HG02885 (cell line): Measurements from ENCODE around the gene RPUSD3.
A peak's percentile ranks its signal among the peaks of the same experiment; 100 is the strongest.
"Not testable (repeated sequence)": the region's sequence is repeated elsewhere in the genome, so short reads cannot be mapped to it uniquely, and the experiment has no call there.

ENCODE experiments used
- ATAC-seq: cut with Tn5 transposase; IDR thresholded peaks from one replicate; pipeline ENCODE4 v1.9.1; 2021; ENCODE audit warnings: mild to moderate bottlenecking; ENCODE audit not compliant: unreplicated experiment, poor library complexity

Gene RPUSD3, protein sequence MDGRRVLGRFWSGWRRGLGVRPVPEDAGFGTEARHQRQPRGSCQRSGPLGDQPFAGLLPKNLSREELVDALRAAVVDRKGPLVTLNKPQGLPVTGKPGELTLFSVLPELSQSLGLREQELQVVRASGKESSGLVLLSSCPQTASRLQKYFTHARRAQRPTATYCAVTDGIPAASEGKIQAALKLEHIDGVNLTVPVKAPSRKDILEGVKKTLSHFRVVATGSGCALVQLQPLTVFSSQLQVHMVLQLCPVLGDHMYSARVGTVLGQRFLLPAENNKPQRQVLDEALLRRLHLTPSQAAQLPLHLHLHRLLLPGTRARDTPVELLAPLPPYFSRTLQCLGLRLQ

DNA sequence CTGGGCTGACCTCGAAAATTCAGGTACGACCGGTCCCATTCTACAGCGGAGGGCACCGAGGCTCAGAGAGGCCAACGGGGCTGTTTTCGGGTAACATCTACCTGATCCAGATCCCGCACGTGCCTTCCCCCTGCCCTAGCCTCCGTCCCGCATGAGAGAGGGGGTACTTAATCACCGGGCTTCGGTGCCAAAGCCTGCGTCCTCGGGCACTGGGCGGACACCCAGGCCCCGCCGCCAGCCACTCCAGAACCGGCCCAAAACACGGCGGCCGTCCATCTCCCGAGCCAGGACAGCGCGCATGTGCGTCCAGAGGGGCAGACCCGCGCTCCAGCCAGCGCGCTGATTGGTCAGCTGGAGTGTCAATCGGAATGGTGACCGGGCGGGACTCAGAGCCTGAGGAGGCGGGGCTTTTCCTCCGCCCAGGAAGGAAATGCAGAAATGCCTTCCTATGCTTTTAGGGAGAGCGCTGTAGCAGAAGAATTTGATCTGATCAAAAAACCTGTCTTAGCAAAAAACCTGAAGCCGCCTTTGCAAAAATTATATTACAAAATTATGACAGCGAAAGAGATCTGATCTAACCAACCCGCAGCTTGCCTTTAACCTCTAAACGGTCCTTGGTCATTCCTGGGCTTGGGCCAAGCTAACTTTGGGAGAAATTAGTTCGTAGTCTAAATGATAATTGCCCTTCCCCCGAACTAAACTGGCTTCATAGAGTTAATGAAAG is at the start of gene RPUSD3:
Gene RPUSD3, minus strand, starts transcription at position 294 of the 724 bp plus-strand sequence. Its CDS starts 18 bp downstream, at position 276.
- peak; percentile 99 for ATAC-seq

DNA sequence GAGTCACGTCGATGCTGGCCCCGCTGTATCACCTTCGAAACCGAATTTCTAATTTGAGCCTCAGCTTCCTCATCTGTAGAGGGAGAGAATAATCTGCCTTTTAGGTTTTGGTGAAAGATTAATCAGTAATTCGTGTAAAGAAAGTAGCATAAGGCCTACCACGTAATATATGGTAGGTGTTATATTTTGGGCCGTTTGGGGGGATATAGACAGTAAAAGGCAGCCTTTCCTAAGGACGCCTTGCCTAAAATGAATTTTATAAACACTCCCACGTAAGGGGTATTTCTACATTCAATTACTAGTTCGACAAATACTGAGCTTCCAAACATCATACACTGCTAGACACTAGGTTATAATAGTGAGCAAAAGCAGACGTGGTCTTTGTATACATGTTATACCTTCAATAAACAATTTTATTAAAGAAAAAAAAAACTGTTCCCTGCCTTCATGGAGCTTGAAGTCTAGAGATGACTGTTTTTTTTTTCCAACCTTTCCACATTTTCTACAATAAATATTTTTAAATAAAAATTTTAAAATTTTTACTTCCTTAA is 47.3 kb upstream of the RPUSD3 start:
- ATAC-seq: no peak

DNA sequence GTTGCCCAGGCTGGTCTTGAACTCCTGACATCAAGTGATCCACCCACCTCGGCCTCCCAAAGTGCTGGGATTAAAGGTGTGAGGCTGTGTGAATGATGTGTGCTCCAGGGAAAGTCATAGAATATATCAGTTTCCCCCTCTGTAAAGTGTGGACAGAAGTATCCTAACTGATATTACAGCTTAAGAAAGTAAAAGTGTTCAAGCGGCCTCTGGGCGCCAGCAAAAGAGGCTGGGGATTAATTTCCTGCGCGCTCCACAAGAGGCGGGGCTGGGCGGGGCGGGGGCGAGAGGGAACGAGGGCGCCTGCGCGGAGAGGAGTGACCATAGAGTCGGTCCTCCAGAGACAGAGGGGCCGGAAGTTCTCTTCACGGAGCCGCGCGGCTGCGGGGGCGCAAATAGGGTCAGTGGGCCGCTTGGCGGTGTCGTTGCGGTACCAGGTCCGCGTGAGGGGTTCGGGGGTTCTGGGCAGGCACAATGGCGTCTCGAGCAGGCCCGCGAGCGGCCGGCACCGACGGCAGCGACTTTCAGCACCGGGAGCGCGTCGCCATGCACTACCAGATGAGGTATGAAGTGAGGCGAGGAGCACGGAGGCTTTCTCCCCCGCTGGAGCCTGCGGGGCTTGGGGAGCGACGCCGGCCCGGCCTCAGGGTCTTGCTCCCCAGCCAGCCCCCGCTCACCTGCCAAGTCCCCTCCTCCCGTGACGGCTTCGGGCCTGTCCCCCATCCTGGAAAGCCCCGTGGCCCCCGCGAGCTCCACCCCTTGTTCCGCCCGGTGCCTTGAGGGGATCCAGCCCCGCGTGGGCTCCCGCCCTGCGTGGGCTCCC is 46.7 kb upstream of the RPUSD3 start, which contains the start of gene JAGN1:
Gene JAGN1, plus strand, starts transcription at position 362 of the 823 bp plus-strand sequence. Its CDS starts 113 bp downstream, at position 475.
- peak; percentile 88 for ATAC-seq

DNA sequence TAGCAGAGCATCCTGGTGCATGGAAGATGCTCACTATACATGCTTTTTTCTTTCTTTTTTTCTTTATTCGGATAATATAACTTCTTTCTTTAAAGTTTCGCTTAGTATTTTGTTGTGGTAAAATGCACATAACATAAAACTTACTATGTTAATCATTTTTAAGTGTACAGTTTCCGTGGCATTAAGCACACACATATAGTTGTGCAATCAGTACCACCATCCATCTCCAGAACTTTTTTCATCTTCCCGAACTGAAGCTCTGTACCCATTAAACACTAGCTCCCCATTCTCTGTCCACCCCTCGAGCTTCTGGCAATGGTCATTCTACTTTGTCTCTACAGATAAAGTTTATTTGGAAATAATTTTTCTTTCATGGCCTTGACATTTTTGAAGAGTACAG is 45.6 kb upstream of the RPUSD3 start:
- ATAC-seq: no peak

DNA sequence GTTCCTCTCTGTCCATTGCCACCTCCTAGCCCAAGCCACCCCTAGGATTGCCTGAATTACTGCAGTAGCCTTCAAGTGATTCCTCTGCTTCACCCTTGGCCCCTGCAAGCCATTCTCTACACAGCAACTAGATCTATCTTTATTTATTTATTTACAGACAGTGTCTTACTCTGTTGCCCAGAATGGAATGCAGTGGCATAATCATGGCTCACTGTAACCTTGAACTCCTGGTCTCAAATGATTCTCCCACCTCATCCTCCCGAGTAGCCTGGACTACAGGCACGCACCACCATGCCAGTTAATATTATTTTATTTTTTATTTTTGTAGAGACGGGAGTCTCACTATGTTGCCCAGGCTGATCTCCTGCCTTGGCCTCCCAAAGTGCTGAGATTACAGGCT is 44.7 kb upstream of the RPUSD3 start:
- no peak for ATAC-seq

DNA sequence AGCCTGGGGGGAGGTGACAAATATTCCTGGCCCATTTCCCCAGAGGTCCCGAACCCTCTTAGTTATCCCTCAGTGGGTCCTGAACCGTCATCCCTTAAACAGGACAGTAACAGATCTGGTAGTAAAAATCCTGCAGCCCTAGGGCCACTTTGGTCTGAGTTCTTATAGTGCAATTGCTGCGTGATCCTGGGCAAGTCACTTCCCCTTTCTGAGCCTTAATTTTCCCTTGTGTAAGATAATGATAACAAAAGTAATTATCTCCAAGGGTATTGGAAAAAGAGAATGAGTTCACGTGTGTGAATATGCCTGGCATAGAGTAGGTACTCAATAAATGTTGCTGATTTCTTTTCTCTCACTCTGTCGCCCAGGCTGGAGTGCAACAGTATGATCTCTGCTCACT is 43.7 kb upstream of the RPUSD3 start:
- ATAC-seq: no peak

DNA sequence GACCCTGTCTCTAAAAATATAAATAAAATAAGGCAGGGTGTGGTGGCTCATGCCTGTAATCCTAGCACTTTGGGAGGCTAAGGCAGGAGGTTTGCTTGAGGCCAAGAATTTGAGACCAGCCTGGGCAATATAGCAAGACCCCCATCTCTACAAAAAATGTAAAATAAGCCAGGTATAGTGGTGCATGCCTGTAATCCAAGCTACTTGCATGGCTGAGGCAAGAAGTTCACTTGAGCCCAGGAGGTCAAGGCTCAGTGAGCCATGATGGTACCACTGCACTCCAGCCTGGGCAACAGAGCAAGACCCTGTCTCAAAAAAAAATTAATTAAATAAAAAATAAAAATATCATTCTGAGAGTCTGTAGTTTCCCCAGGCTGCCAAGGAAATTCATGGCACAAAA is 42.5 kb upstream of the RPUSD3 start:
- no peak for ATAC-seq

DNA sequence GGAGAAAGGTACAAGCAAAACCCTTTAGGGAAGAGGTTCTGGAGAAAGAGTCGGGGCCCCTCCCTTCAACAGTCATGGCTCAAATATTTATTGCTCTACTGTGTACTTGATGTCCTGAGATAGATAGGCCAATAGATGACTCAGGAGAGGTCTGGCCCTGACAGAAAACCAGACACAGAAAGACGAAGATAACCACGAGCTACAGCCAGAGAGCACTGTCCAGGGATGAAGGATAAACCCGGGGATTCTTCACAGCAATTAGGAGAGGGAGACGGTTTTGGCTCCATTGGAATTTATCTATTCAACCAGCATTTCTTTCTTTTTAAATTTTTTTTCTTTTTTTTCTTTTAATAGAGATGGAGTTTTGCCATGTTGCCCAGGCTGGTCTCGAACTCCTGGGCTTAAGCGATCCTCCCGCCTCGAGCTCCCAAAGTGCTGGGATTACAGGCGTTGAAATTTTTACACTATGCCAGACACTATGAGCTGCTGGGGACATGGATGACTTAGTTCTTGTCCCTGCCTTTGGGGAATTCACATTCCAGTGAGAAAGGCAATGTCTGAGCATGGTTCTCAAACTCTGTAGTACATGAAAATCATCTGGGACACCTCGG is 40.9 kb upstream of the RPUSD3 start:
- no peak for ATAC-seq

DNA sequence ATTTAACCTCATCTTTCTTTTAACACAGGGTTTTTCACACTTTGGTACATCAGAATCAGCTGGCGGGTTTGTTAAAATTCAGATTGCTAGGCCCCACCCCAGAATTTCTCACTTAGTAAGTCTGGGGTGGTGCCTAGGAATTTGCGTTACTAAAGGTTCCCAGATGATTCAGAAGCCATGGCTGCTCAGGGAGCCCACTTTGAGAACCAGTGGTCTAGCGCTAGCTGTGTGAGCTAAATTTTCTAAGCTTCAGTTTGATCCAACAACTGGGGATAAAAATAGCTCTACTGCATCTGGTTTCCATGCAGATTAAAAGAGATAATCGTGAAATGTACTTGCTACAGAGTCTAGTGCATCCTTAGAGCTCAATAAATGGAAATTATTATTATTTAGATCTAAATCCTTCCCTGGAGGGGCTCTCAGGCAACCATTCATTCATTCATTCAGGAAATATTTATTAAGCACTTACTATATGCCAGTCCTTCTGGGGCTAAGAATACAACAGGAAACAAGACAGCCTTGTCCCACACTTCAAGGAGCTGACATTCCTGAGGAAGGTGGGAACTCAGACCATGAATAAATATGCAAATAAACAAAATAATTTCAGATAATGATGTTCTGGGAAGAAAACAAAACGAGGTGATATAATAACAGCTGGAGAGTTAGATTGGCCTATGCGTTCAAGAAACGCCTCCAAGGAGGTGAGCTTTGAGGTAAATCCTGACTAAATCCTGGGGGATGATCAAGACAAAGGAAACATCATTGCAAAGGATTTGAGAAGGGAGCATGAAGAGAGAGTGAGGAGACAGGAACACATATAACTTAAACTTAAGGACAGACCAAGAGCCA is 40.1 kb upstream of the RPUSD3 start:
- no peak for ATAC-seq

DNA sequence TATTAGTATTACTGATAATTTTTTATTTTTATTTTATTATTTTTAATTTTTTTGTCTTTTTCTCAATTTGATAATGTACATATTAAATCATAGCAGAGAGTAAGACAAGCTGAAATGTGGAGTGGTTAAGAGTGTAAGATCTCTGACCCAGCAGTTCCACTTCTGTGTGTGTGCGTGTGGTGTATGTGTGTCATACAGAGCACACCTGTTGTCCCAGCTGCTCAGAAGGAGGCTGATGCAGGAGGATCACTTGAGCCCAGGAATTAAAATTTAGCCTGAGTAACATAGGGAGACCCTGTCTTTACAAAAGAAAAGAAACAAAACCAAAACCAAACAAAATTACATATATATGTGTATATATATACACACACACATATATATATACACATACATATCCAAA is 37.6 kb upstream of the RPUSD3 start:
- ATAC-seq: no peak

DNA sequence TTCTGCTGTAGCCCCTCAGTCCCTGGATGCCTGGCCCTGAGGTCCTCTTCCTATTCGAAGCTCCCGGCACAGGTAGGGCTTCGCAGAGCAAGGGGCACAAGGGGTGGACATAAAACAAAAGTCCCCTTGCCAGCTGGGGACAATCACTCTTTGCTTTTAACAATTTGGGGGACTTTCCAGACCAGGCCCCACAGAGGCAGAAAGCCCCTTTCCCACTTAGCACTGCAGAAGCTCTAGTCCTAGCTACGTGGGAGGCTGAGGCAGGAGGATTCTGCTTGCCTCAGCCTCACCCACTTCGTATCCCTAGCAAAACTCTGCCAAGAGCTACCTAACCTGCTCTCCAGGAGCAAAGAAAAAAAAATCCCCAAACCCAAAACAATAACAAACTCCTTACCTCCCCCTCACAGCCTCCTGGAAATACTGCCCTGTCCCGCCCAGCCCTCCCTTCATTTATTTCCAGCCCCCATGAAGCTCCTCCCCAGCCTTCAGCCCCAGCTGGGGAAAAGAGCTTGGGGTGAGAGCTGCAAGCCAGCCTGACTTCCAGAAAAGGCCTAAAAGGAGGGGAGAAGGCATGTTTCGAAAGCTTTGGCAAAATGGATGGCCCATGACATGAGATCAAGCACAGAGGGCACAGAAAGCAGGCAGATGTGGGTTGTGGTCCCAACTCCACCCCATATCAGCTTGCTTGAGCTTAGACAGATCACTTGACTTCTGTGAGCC is 36.2 kb upstream of the RPUSD3 start, which contains the start of gene CIDEC:
Gene CIDEC, minus strand, starts transcription at position 424 of the 720 bp plus-strand sequence. CDS start 1,767 bp downstream, outside the sequence.
- ATAC-seq: no peak

DNA sequence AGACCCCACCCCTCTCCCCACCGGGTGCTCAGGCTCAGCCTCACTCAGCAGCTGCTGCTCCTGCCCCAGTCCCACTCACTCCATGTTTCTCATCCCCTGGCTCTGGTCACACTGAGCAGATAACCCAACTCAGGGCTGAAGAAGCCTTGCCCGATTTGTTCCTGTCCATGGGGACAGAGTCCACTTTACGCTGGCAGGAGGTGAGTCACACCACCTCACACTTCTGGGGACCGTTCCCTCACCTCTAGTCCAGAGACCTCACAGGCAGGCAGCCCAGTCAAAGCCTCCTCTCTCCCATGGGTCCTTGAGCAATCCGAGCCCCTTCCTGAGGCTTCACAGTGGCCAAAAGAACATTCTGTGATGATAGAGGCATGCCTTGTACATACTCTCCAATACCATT is 34.9 kb upstream of the RPUSD3 start:
- no peak for ATAC-seq

DNA sequence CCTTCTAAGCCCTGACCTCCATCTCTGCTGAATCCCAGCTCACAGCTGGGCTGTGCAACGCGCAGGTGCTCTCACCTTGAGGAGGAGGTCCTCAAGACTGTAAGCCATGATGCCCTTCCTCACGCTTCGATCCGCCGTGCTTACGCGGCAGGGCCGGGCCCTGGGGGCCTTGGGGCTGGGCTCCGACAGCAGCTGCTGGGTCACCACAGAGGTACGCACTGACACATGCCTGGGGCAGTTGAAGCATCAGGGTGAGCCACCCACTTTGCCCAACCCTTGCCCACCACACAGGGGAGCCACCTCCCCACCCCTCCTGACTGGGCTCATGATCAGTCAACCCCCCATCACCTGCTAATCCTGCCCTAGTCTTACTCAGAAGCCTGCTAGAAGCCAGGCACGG is 33.2 kb upstream of the RPUSD3 start:
- ATAC-seq: no peak

DNA sequence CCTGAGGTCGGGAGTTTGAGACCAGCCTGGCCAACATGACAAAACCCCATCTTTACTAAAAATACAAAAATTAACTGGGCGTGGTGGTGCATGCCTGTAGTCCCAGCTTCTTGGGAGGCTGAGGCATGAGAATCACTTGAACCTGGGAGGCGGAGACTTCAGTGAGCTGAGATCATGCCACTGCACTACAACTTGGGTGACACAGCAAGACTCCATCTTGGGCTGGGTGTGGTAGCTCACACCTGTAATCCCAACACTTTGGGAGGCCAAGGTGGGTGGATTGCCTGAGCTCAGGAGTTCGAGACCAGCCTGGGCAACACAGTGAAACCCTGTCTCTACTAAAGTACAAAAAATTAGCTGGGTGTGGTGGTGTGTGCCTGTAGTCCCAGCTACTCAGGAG is 32.4 kb upstream of the RPUSD3 start:
- not testable (repeated sequence) for ATAC-seq

DNA sequence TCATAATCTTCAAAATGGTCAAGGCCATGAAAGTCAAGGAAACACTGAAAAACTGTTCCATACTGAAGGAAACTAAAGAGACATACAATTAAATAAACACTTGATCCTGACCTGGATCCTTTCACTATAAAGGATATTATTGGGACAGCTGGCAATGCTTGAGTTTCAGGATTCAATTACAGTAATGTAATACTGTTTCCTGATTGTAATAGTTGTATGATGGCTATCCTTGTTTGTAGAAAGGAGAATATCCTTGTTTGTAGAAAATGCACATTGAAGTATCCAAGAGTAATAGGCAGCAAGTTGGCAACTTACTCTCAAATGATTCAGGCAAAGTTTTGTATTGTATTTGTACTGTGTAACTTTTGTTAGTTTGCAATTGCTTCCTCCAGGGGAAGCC is 31.6 kb upstream of the RPUSD3 start:
- ATAC-seq: no peak

DNA sequence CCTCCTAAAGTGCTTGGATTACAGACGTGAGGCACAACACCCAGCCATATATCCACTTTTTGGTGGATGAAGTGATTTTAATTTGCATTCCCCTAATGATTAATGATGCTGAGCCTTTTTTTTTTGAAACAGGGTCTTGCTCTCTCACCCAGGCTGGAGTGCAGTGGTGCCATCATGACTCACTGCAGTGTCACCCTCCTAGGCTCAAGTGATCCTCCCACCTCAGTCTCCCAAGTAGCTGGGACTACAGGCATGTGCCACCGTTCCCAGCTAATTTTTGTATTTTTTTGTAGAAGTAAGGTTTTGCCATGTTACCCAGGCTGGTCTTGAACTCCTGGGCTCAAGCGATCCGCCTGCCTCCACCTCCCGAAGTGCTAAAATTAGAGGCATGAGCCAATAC is 28.3 kb upstream of the RPUSD3 start:
- not testable (repeated sequence) for ATAC-seq

DNA sequence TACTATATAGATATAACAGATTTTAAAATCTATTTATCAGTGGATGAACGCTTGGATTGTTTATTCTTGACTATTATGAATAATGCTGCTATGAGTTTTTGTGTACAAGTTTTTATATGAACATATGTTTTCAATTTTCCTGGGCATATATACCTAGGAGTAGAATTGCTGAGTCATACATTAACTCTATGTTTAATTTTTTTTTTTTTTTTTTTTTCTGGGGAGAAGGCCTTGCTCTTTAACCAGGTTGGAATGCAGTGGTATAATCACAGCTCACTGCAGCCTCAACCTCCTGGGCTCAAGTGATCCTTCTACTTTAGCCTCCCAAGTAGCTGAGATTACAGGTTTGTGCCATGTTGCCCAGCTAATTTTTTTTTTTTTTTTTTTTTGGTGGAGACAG is 27.2 kb upstream of the RPUSD3 start:
- no peak for ATAC-seq

DNA sequence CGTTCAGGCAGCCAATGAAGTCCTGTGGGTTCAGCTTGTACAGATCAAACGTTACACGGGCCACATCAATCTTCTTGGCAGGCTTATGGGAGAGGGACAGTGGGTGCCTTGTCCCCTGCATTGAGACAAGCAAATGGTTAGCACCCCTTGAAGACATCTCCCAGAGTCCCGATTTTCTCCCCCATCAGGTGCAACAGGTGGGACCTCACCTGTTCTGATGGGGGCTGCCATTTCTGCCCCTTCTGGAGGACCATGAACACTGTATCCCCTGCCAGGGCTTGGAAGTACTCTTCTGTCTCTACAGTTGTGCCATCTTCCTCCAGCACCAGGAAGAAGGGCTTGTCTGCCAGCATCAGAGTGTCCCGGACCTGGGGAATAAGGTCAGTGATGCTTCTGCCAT is 26.1 kb upstream of the RPUSD3 start:
- no peak for ATAC-seq
